ENCODE results near the gene CD200. TPM values are rescaled to one million over a fixed set of nuclear protein-coding genes. Genes with fewer than 3 reads are reported as not detected.
"Not testable (repeated sequence)": the region's sequence is repeated elsewhere in the genome, so short reads cannot be mapped to it uniquely, and the experiment has no call there.

CD200 gene
- total RNA-seq, 1 experiment from 2014 or later, result not detected

DNA sequence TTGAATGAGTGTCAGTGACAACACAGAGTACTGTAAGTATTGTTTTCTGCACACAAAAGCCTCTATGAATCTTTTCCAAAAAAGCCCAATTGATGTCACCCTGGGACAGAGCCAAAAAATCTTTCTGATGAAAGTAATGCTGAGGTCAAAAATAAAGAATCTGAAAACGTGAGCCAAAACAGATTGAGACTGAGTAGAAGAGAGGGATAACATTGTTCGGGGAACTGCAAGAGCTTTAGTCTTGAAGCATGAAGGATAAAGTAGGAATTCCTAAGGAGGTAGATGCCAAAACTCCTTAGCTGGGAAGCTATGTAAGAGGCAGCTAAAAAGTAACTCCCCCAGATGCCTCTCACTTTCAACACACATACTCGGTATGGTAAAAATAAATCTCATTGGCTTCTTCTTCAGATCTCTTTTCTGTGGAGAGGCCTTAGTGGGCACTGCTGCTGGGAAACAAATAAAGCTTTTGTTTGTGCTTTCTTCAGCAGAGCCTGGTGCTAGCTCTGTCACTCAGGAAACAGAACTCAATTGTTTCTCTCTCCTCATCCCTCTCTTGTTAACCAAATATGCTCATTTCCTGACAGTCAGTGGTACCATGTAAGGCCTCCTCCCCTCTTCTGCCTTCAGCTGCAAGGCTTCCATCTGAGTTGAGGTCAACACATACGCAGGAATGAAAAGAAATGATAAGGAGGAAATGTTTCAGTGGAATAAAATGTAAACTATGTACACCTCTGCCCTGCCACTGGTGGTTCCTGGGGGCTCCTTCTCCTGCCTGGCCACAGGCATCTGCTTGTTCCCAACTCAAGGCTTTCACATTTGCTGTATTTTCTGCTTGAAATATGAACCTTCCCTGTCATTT, 58.1 kb downstream of the CD200 start:
- DNase-seq (ENCODE audit: low spot score), result peak; percentile 95

DNA sequence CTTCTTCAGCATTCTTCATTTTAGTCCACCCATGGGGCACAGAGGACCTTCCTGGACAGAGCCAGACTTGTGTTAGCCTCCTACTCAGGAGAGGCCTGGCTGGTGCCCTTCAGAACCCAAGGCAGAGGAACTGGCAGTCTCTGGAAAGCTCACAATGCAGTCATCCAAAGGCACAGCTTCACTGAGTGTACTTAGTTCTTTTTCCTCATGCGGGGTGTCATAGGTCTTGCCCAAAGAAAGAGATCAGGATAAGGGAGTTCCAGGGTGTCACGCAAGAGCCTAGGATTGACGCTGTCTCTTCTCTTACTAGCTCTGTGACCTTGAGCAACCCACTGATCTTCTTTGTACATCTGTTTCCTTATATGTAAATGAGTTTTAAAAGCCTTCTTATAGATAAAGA, 58.7 kb downstream of the CD200 start:
- no peak for DNase-seq (ENCODE audit: low spot score)

DNA sequence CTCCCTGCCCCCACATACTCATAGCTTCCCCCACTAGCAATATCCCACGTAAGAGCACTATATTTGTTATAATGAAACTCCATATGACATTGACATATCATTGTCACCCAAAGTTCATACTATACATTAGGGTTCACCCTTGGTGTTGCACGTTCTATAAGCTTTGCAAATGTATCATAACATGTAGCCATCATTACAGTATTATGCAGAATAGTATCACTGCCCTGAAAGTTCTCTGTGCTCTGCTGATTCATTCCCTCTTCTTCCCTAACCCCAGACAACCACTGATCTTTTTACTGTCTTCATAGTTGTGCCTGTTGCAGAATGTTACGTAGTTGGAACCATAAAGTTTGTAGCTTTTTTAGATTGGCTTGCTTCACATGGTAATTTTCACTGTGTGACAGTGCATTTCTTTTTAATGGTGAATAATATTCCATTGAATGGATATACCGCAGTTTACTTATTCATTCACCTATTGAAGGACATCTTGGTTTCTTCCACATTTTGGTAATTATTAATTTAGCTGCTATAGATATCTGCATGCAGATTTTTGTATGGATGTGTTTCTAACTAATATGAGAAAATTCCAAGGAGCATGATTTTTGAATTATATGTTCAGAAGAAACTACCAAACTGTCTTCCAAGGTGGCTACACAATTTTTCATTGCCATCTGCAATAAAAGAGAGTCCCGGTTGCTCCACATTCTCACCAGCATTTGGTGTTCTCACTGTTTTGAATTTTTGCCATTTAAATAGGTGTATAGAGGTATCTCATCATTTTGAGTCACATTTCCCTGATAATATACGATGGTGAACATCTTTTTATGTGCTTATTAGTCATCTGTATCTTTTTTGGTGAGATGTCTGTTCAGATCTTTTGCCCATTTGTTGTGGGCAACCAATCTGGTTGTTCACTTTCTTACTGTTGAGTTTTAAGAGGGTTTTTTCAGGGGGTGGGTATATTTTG, 59.7 kb downstream of the CD200 start:
- no peak for DNase-seq (ENCODE audit: low spot score)

DNA sequence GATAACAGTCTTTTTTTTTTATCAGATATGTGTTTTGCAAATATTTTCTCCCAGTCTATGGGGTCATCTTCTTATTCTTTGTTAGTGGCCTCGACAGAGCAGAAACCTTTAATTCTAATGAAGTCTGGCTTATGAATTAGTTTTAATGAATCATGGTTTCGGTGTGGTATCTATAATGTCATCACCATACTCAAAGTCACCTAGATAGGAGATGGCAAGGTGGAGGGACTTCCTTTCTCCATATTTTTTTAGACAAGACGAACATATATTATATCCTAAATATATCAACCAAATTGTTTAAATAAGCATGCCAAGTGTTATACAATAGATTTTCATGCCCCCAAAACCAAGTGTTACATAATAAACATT, 60.4 kb downstream of the CD200 start:
- DNase-seq (ENCODE audit: low spot score), result no peak

DNA sequence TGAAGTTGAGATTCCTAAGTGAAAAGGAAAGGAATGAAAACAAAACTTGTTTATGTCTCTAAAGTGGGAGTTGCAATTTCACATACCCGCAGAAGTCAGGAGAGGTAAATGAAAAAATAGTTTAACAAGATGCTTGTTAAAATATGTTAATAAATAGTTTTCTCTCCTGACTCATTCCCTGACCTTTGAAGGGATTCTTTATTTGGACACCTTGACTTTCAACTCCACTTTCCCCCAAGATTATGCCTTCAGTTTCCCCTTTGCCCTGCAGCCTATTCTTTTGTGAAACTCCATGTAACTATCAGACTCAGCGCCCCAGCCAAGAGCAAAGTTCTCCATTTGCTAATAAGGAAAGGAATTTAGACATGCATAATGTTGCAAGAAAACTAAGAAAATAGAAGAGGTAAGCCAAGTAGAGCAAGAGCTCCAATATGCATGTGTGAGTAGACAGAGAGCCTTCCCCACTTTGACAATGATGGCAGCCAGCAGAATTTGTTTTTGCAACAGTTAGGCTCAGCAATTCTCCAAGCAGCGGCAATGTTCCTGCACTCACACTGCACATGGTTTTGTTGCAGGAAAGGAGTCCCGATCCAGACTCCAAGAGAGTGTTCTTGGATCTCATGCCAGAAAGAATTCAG, 61.2 kb downstream of the CD200 start:
- DNase-seq (ENCODE audit: low spot score), result no peak

DNA sequence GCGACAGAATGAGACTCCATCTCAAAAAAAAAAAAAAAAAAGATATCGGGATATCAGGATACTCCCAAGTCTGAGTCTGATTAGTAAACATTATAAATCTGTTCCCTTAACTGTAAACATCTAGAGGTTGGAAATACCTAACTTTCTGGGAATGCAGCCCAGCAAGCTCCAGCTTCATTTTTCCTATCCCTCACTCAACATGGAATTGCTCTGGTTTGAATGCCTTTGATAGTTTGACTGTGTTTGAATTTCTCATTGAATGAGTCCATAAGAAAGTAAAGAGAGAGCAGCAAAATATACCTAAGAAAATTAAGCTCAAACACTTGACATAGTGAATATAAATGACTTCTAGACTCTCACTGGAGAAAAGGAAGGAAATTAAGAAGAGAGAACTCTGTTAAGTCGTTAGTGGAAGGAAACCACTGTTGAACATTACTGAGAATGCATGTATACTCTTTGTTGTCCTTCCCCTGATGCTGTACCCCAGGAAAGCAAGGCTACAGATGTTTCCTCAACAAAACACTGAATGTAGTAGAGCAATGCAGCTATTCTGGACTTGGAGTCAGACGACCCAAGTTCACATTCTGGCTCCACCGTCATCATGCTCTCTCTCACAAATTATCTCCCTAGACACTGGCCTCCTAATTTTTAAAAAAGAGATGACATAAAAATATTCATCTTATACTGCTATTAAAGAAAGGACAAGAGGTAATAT, 62.4 kb downstream of the CD200 start:
- no peak for DNase-seq (ENCODE audit: low spot score)

DNA sequence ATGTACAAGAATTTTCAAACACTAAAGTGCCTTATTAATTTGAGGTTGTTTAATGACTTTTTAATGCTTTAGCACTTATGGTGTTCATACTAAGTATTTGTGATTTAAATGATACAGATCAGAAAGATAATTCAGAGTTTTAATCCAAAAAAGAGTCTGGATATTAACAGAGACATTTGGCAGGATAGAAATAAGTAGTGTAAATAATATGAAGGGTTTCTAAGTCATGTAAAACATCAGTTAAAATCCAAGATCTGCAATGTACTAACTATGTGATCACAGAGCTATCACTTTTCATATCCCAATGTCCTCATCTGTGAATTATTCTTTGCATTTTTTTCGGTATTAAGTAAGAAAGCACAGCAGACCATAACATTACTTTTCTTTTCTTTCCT, 62.9 kb downstream of the CD200 start:
- no peak for DNase-seq (ENCODE audit: low spot score)

DNA sequence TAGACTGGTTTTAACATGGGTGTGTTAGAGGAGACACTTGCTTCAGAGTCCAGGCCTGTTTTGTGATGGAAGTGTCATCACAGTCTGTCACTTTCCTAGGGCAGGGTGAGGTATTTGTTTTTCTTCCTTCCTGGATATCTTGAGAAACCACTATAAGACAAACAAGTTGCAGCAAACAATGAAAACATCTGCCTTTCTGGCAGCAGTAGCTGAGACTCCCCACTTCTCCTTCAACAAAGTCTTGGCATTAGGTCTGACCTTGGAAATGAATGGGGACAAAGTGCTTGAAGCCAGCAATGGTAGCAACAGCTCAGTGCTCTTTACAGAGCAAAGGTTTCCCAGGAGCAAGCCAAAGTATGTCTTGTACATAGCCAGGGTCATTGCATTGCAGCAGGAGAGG, 64.6 kb downstream of the CD200 start:
- DNase-seq (ENCODE audit: low spot score), result no peak

DNA sequence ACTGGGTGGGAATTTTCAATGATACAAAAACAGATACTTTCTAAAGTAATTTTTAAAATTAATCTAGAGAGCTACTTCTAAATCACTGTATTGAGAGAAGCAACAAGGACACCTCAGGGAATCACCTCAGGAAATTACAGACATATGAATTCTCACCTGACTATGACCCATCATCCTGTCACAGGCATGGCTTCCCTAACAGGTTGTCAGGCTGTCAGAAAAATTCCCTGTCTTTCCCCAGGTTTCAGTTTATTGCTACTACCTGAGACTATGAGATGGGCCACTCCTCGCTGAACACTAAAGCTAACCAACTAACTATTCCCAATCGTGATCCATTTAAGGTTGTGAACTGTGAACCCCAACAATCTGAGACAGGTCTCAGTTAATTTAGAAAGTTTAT, 66.1 kb downstream of the CD200 start:
- no peak for DNase-seq (ENCODE audit: low spot score)

DNA sequence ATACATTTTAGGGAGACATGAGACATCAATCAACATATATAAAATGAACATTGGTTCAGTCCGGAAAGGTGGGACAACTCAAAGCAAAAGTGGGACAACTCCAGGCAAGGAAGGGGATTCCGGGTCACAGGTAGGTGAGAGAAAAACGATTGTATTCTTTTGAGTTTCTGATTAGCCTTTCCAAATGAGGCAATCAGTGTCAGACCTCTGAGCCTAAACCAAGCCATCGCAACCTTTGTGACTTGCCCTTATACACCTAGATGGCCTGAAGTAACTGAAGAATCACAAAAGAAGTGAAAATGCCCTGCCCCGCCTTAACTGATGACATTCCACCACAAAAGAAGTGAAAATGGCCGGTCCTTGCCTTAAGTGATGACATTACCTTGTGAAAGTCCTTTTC, 66.6 kb downstream of the CD200 start:
- not testable (repeated sequence) for DNase-seq (ENCODE audit: low spot score)

DNA sequence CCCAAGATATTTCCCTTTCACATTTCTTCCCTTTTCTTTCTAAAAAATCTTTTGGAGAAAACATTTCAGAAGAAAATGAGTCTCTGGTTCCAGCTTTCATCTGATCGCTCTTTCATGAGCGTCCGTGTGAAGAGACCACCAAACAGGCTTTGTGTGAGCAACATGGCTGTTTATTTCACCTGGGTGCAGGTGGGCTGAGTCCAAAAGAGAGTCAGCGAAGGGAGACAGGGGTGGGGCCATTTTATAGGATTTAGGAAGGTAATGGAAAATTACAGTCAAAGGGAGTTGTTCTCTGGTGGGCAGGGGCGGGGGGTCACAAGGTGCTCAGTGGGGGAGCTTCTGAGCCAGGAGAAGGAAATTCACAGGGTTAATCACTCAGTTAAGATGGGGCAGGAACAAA, 67.4 kb downstream of the CD200 start:
- DNase-seq (ENCODE audit: low spot score), result not testable (repeated sequence)

DNA sequence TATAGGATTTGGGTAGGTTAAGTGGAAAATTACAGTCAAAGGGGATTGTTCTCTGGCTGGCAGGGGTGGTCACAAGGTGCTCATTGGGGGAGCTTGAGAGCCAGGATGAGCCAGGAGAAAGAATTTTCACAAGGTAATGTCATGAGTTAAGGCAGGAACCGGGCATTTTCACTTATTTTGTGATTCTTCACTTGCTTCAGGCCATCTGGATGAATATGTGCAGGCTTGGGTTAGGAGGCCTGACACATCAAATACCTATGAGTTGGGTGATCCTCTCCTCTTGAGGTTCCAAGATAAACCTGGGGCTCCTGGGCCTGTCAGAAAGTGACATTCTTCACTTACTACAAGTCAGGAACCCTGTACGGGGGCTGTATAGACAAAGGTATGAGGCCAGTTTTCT, 68.7 kb downstream of the CD200 start:
- DNase-seq (ENCODE audit: low spot score), result no peak

DNA sequence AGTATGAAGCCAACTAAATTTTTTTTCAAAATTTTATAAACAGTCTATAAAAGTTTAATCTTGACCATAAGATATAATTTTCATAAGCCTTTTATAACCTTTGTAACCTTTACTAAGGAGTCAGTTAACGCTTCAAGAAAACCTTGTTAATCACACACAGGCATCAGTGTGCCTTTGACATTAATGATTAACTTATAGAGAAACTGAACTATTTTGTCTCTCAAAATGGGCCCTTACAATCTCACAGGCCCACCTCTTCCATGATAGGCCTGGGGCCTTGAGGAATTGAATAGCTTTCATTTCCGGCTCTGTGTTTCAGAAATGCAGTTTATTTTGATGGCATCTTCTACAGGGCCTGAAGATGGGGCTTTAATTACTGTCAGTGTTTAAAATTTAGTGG, 70.1 kb downstream of the CD200 start:
- no peak for DNase-seq (ENCODE audit: low spot score)

DNA sequence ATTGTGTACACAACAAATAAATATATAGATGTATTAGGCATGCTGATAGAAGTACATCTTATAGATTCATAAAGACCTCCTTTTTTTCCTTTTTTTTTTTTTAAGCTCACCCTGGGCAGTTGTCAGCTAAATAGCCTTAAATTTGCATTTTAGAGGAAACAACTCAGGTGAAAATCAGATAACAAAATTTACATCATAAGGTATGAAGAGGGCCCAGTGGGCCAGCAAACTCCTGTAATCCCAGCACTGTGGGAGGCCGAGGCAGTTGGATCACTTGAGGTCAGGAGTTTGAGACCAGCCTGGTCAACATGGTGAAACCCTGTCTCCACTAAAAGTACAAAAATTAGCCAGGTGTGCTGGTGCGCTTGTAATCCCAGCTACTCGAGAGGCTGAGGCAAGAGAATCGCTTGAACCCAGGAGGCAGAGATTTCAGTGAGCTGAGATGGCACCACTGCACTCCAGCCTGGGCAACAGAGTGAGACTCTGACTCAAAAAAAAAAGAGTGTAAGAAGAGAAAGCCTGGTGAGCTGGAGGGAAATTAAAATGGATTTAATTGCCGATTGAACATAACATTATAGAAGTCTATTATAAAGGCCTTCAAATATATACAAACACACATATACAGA, 72.1 kb downstream of the CD200 start:
- not testable (repeated sequence) for DNase-seq (ENCODE audit: low spot score)

DNA sequence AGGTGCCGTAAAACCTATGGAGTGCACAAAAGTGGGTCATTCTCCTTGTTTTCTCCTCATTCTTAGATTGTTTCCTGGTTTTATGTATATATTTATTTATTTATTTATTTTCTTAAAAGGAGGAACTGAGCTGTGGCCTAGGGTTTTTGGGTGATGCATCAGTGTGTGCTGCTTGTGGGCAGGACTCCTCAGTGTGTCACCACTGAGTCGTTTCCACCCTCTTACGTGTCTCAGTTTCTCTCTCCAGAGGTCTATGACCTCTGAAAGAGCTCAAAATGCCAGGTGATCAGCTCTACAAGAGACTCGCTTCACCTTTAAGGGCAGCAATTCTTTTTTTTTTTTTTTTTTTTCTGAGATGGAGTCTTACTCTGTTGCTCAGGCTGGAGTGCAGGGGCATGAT, 72.9 kb downstream of the CD200 start:
- no peak for DNase-seq (ENCODE audit: low spot score)

DNA sequence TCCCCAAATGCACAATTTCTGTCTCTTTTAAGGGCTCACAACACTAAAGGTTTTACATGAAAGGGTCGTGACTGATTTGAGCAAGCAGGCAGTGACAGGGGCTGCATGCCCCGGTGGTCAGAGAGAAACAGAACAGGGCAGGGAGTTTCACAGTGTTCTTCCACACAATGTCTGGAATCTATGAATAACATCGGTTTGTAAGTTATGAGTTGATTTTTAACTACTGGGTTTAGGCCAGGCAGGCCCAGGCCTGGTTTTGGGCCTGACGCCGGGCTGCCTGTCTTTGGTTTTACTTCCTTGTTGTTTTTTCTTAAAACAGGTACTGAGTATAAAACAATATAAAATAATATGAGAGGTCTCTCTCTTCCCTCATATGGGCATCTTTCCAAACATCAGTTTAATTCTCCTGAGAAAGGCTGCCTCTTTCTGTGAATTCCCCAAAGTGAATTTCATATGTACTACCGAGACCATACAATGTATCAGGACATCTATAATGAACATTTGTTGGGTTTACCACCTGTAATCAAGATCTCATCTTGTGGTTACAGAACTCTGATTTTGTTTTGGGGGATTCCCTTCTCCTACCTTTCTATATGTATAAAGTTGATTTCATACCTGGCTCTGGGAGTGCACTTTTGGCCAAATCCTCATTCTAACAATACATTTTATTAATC, 74.4 kb downstream of the CD200 start:
- no peak for DNase-seq (ENCODE audit: low spot score)

DNA sequence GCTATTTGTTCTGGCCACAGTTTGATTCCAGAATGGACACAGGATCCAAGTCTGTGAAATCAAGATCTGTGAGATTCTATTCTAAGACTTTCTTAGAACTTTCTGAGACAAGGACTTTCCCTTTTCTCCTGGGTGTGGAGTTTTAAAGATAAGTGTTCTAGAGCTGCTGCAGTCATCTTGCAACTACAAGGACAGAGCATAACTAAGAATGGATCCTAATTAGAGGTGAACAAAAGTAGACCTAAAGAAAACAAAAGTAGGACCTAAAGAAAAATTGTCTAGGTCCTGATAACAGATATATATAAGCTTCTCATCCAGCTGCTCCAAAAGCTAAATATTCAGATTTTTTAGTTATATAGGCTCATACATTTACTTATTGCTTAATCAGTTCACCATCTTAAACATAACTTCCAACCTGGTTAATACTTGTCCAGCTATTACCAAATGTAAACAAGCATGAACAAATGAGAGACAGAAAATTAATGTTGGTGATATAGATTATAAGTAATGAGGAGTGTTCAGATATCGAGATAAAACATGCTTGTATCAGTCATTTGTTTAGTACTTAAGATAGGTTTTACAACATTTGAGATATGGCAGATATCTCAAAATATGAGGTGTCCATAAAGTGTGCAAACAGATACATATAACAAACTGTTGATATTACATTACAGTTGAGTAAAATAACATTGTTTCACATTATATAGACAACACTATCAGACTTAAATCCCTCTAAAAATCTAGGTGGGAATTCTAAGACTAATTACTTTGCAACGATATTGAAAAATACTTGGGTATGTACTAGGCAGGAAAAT, 75.1 kb downstream of the CD200 start:
- DNase-seq (ENCODE audit: low spot score), result no peak

DNA sequence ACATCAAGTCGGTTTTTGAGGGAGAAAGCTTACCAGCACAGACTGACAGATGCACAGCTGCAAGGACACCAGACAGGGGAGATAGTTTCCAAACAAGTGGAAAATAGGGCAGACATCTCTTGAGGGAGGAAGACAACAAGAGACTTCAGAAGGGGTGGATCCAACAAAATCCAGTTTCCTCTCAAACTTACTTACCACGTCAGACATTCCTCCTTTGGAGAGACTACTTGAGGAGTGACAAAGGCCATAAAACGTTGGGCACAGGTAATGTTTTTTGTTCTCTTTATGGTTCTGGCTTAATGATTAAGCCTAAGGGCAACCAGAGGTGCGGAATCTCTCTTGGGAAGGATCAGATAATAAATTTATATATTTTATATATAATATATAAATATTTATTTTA, 76.1 kb downstream of the CD200 start:
- DNase-seq (ENCODE audit: low spot score), result no peak

DNA sequence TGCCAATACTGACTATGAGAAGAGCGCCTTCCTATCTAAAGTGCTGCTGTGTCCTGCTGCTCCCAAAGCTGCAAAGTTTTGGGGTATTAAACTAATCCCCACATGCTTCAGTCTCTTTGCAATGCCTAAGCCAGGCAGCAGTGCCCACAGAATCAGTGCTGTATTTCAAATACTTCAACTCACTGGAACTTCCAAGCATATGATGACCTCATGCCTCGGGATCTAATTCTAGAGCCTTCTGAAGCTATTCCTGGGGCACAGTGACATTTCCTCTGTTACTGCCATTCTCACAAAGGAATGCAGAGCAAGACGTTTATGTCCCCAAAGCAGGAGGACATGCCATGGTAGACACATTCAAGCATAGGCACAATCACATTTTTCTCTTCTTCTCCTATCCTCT, 78.5 kb downstream of the CD200 start:
- DNase-seq (ENCODE audit: low spot score), result no peak
